ENCODE results near the gene ABCG5.
A peak's percentile ranks its signal among the peaks of the same experiment; 100 is the strongest.

Gene ABCG5

DNA sequence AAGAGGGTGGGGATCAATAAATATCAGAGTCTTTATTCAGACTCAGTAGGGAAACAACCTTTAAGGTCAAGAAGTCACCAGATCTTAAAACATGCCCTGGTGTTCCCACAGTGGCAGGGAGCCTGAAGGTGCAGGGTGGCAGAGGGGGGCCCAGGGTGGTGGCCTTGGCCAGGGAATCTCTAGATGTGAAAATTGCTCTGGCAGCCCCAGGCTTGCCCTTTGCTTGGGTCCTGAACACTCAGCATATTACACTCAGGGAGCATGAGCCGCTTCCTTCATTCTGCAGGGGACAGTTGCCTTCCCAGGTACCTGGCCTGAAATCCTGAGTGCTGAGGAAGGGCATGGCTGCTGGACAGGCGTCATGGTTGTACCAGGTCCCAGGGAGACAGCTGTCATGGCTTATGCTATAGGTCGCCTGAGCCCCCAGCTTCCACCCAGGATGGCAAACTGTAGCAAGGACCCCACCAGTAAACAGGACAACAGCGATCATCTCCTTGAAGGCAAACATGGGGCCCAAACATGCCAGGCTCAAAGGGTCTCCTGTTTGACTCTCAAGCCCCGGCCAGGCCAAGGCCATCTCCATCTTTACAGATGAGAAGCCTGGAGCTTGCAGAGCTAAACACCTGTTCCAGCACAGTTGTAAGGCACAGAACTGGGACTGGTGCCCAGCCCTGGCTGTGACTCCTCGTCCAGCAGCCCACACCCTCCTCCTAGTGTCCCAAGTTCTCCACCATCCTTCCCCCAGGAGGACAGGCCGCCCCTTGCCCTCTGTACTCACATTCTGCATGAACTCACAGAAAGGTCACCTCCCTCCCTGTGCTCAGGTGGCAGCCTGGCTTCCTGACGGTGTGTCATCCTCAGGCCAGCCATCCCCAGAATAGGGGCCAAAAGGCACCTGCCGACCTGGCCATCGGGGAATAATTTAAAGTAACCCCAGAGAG, 14.8 kb upstream of the ABCG5 start:
- TF ChIP-seq, protein P1, sequence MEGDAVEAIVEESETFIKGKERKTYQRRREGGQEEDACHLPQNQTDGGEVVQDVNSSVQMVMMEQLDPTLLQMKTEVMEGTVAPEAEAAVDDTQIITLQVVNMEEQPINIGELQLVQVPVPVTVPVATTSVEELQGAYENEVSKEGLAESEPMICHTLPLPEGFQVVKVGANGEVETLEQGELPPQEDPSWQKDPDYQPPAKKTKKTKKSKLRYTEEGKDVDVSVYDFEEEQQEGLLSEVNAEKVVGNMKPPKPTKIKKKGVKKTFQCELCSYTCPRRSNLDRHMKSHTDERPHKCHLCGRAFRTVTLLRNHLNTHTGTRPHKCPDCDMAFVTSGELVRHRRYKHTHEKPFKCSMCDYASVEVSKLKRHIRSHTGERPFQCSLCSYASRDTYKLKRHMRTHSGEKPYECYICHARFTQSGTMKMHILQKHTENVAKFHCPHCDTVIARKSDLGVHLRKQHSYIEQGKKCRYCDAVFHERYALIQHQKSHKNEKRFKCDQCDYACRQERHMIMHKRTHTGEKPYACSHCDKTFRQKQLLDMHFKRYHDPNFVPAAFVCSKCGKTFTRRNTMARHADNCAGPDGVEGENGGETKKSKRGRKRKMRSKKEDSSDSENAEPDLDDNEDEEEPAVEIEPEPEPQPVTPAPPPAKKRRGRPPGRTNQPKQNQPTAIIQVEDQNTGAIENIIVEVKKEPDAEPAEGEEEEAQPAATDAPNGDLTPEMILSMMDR (IDR thresholded peaks at IDR 0.05; ENCODE audit: low read depth, low read length, missing control alignments): no peak
- H3K4me3 ChIP-seq (ENCODE audit: low read depth, low read length): no peak overlapping the region
- no peak for DNase-seq (ENCODE audit: low read depth)

DNA sequence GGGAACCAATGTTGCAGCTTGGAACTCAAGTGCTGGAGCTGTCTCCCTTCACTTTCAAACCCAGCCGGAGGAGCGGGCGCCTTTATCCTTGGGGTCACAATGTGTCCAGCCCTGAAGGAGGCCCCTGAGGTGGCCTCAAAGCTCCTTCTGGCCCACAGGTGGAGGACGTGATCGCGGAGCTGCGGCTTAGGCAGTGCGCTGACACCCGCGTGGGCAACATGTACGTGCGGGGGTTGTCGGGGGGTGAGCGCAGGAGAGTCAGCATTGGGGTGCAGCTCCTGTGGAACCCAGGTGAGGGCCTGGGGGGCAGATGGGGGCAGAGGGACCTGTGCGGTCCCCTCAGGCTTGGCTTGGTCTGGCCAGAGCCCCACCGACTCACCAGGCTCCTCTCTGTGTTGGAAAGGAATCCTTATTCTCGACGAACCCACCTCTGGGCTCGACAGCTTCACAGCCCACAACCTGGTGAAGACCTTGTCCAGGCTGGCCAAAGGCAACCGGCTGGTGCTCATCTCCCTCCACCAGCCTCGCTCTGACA, 13.6 kb upstream of the ABCG5 start:
- no peak for DNase-seq (ENCODE audit: low read depth)
- no peak overlapping the region for H3K4me3 ChIP-seq (ENCODE audit: low read depth, low read length)
- TF ChIP-seq, protein P1 (IDR thresholded peaks at IDR 0.05; ENCODE audit: low read depth, low read length, missing control alignments): no peak

DNA sequence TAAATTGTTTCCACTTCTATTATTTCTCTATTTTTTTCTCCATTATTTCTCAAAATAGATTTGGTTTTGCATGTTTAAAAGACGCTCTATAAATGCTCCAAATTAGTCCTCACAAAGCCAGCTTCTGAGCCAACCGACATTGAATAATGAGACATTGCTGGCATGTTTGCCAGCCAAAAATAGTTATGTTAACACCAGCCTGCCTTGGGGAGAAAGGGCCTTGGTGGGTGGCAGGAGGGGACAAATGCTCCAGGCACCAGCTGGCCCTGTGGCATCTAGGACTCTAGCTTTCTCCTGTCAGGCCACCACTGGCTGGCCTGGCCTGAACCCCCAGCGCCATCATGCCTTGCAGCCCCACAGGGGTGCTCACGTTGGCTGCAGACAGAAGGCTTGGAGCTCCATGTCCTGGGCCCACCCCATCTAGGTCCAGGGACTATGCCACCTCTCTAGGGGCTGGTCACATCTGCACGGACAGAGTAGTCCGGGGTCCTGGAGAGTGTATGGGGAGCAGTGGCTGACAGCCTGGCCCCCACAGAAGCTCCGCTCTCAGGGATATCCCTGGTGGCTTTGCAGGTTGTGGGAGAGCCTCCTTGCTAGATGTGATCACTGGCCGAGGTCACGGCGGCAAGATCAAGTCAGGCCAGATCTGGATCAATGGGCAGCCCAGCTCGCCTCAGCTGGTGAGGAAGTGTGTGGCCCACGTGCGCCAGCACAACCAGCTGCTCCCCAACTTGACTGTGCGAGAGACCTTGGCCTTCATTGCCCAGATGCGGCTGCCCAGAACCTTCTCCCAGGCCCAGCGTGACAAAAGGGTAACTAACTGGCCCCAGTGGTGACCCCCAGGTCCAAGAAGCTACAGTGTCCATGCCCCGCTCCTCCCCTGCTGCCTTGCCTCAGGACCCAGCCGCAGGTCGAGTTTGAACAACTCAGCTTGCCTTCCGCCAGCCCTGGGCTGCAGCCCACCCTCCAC, 12.7 kb upstream of the ABCG5 start:
- TF ChIP-seq, protein P1 (IDR thresholded peaks at IDR 0.05; ENCODE audit: low read depth, low read length, missing control alignments): no peak
- DNase-seq (ENCODE audit: low read depth): no peak
- H3K4me3 ChIP-seq (ENCODE audit: low read depth, low read length): no peak overlapping the region

DNA sequence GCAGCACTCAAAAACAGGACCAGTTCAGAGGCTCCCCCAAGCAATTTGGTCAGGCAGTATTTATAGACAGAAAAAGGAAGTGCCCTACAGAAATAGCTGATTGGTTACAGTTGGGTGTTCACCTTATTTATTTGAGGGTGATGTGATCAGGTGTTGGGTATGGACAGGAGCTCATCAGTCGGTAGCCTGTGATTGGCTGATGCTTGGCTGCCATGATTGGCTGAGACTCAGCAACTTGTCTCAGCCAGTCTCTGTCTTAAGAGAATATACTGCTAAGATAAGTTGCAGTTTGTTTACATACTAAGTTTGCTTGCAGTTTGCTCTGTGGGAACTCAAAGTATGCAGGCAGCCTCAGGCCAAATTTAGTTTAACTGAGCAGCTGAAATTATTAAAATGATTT, 9.6 kb upstream of the ABCG5 start:
- DNase-seq (ENCODE audit: low read depth): peak; percentile 10
- TF ChIP-seq, protein P1 (IDR thresholded peaks at IDR 0.05; ENCODE audit: low read depth, low read length, missing control alignments): no peak
- H3K4me3 ChIP-seq (ENCODE audit: low read depth, low read length): no peak overlapping the region

DNA sequence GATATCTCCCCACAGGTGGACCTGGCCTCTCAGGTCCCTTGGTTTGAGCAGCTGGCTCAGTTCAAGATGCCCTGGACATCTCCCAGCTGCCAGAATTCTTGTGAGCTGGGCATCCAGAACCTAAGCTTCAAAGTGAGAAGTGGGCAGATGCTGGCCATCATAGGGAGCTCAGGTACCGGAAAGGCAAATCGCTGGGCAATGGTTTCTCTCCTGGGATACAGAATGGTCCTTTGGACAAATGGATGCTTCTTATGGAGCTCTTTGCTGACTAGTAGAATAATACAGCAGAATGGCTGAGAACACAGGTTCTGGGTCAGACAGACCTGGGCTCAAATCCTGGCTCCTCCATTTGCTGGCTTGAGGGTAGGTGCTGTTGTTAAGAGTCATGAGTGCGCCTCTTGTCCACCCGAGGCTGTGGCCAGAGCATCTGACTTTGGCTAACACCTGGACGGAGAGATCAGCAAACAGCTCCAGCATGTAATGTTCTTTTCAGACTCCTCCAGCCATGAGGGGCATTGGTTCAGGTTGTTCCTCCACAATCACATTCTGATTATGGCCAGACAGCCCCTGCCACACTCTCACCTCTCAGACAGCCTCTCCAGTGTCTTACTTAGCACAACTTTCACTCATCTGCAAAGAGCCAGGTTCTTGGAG, 7.6 kb upstream of the ABCG5 start:
- DNase-seq (ENCODE audit: low read depth): no peak
- TF ChIP-seq, protein P1 (IDR thresholded peaks at IDR 0.05; ENCODE audit: low read depth, low read length, missing control alignments): no peak
- no peak overlapping the region for H3K4me3 ChIP-seq (ENCODE audit: low read depth, low read length)

DNA sequence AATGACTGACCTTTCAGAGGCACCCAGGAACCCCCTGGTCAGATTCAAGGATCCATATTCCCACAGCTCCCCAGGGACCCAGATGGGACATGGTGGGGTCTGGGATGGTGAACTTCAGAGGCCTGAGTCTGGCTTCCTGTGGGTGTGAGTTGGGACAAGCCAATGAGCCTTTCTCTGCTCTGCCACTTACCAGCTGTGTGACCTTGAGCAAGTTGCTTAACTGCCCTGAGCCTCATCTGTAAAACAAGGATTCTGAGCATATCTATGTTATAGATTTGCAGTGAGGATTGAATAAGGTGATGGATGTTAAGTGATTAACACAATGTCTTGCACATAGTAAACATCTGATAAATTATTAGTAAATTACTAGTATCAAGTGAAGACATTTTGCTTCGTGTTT, 6.5 kb upstream of the ABCG5 start:
- DNase-seq (ENCODE audit: low read depth): no peak
- no peak overlapping the region for H3K4me3 ChIP-seq (ENCODE audit: low read depth, low read length)
- TF ChIP-seq, protein P1 (IDR thresholded peaks at IDR 0.05; ENCODE audit: low read depth, low read length, missing control alignments): no peak
